ENCODE data around the gene GNRH2. TPM values are rescaled to one million over a fixed set of nuclear protein-coding genes. Genes with fewer than 3 reads are reported as not detected.

Gene GNRH2
- total and polyA plus RNA-seq, 2 donors (not counting 1 experiment from before 2014, with no cell fraction given), result 2.5 TPM; not detected in 1

GRCh38 chr20:3085571-3086072, 42.2 kb downstream of the GNRH2 start:
- Histone ChIP-seq H3K4me2 (replicated peaks; ENCODE audit: low read depth, low read length, poor library complexity, severe bottlenecking) (no peak overlapping the region), H2AFZ (ENCODE audit: insufficient read depth, low read depth, low read length, poor library complexity, severe bottlenecking) (no peak overlapping the region), H3K36me3 (replicated peaks in 1 of 2; ENCODE audit: control extremely low read depth in 1 of 2, control insufficient read depth in 1 of 2, extremely low read depth in 1 of 2, insufficient read depth in 2 of 2, low read length in 1 of 2) (no peaks in the 10 kb centered on the region), H3K4me1 (ENCODE audit: control insufficient read depth in 2 of 2, insufficient read depth in 2 of 2, low read length in 2 of 2) (peaks cover 17 to 28% of the 10 kb centered on the region in 2 donors), H3K27me3 (replicated peaks in 1 of 4; ENCODE audit: control extremely low read depth in 1 of 4, control insufficient read depth in 3 of 4, insufficient read depth in 4 of 4, low read length in 3 of 4) (peaks cover 0 to 55% (median 30%) of the 10 kb centered on the region in 4 experiments), H3K9ac (ENCODE audit: low read length) (no peak overlapping the region), H4K20me1 (ENCODE audit: control insufficient read depth, insufficient read depth, low read length, poor library complexity, severe bottlenecking) (no peaks in the 10 kb centered on the region), H3K27ac (ENCODE audit: low read length in 2 of 2) (no peak overlapping the region), H3K9me3 (ENCODE audit: control extremely low read depth in 1 of 3, control insufficient read depth in 2 of 3, insufficient read depth in 1 of 3, low read length in 2 of 3) (peaks cover 0 to 21% (median 0%) of the 10 kb centered on the region in 3 donors), H3K4me3 (ENCODE audit: control extremely low read depth in 1 of 5, extremely low read depth in 1 of 5, insufficient read depth in 1 of 5, low read depth in 2 of 5, low read length in 4 of 5) (no peak overlapping the region), H3K79me2 (ENCODE audit: control insufficient read depth, insufficient read depth, low read length) (no peaks in the 10 kb centered on the region)
- Mint-ChIP-seq H3K9me3 (ENCODE audit: insufficient read depth) (no peaks in the 10 kb centered on the region), H3K27ac (no peak overlapping the region), H3K27me3 (peaks cover 51% of the 10 kb centered on the region), H3K4me1 (peaks cover 21% of the 10 kb centered on the region), H3K4me3 (no peak overlapping the region)
- CTCF ChIA-PET, result interaction anchor here (2.4 kb wide), 1 partner anchor 32 kb away, joined by 7 read pairs; no protein-coding TSS in a partner anchor
- POLR2A ChIA-PET, result interaction anchor here (0.7 kb wide), 1 partner anchor 9 kb away, joined by 3 read pairs; no protein-coding TSS in a partner anchor
- TF ChIP-seq EZH2 (IDR thresholded peaks at IDR 0.05; ENCODE audit: borderline replicate concordance, insufficient read depth, low read depth, low read length, poor library complexity, severe bottlenecking) (no peak), CTCF (IDR thresholded peaks at IDR 0.05) (no peak)
- no peak for ATAC-seq (ENCODE audit: low read depth)
- DNase-seq, result no peak
- WGBS (ENCODE audit: insufficient coverage), result 98% methylated on average over 8 of the region's 8 CpGs
- intact Hi-C loops (cut with micrococcal nuclease), result no loop called here

- Histone ChIP-seq H3K9ac (ENCODE audit: low read length) (no peak overlapping the region), H3K4me3 (ENCODE audit: control extremely low read depth in 1 of 5, extremely low read depth in 1 of 5, insufficient read depth in 1 of 5, low read depth in 2 of 5, low read length in 4 of 5) (no peak overlapping the region), H3K36me3 (replicated peaks in 1 of 2; ENCODE audit: control extremely low read depth in 1 of 2, control insufficient read depth in 1 of 2, extremely low read depth in 1 of 2, insufficient read depth in 2 of 2, low read length in 1 of 2) (no peaks in the 10 kb centered on the region), H3K9me3 (ENCODE audit: control extremely low read depth in 1 of 3, control insufficient read depth in 2 of 3, insufficient read depth in 1 of 3, low read length in 2 of 3) (peaks cover 0 to 17% (median 0%) of the 10 kb centered on the region in 3 donors), H2AFZ (ENCODE audit: insufficient read depth, low read depth, low read length, poor library complexity, severe bottlenecking) (no peak overlapping the region), H3K27me3 (replicated peaks in 1 of 4; ENCODE audit: control extremely low read depth in 1 of 4, control insufficient read depth in 3 of 4, insufficient read depth in 4 of 4, low read length in 3 of 4) (peaks cover 0 to 37% (median 22%) of the 10 kb centered on the region in 4 experiments), H4K20me1 (ENCODE audit: control insufficient read depth, insufficient read depth, low read length, poor library complexity, severe bottlenecking) (no peaks in the 10 kb centered on the region), H3K79me2 (ENCODE audit: control insufficient read depth, insufficient read depth, low read length) (no peaks in the 10 kb centered on the region), H3K27ac (ENCODE audit: low read length in 2 of 2) (no peak overlapping the region), H3K4me2 (replicated peaks; ENCODE audit: low read depth, low read length, poor library complexity, severe bottlenecking) (no peak overlapping the region), H3K4me1 (ENCODE audit: control insufficient read depth in 2 of 2, insufficient read depth in 2 of 2, low read length in 2 of 2) (peaks cover 20 to 21% of the 10 kb centered on the region in 2 donors)
- ATAC-seq (ENCODE audit: low read depth) (no peak), DNase-seq (no peak)
- H3K4me3 Mint-ChIP-seq, result no peak overlapping the region
- peaks cover 41% of the 10 kb centered on the region for H3K27me3 Mint-ChIP-seq
- ChIA-PET POLR2A (no interaction called here), CTCF (interaction anchor here (1.0 to 1.7 kb wide), 4 partner anchors 10 to 35 kb away, joined by 3 to 7 read pairs (median 4); no protein-coding TSS in a partner anchor)
- 94% methylated on average over 5 of the region's 7 CpGs for WGBS (ENCODE audit: insufficient coverage)
- intact Hi-C loops (cut with micrococcal nuclease), result no loop called here
- H3K9me3 Mint-ChIP-seq (ENCODE audit: insufficient read depth), result no peaks in the 10 kb centered on the region
- no peak overlapping the region for H3K27ac Mint-ChIP-seq
- peaks cover 23% of the 10 kb centered on the region for H3K4me1 Mint-ChIP-seq
- TF ChIP-seq CTCF (IDR thresholded peaks at IDR 0.05) (no peak), EZH2 (IDR thresholded peaks at IDR 0.05; ENCODE audit: borderline replicate concordance, insufficient read depth, low read depth, low read length, poor library complexity, severe bottlenecking) (no peak)
Measured at GRCh38 chr20:3088031-3088430, 44.6 kb downstream of the GNRH2 start.
